DMS 273 (cell line): Measurements from ENCODE around the gene PIK3R6.

Experiments
- DNase-seq: peaks from one replicate; lab custom pipeline; 2025; ENCODE audit not compliant: unreplicated experiment; lab: John Stamatoyannopoulos, UW

Gene PIK3R6

GRCh38 chr17:8855477-8856204 is 11.8 kb downstream of the PIK3R6 start:
- peak; percentile 40 for DNase-seq

DNA sequence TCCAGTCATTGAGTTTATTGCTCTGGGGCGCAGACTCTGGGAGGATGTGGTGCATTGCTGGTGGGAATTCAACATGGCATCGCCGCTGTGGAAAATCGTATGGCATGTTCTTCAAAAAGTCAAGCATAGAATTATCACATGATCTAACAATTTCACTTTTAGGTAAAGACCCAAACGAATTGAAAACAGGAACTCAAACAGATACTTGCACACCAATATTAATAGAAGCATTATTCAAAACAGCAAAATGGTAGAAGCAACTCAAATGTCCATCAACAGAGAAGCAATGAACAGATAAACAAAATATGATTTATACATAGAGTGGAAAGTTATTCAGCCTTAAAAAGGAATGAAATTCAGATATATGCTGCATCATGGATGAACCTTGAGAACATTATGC is 15.9 kb downstream of the PIK3R6 start:
- DNase-seq, result no peak

DNA sequence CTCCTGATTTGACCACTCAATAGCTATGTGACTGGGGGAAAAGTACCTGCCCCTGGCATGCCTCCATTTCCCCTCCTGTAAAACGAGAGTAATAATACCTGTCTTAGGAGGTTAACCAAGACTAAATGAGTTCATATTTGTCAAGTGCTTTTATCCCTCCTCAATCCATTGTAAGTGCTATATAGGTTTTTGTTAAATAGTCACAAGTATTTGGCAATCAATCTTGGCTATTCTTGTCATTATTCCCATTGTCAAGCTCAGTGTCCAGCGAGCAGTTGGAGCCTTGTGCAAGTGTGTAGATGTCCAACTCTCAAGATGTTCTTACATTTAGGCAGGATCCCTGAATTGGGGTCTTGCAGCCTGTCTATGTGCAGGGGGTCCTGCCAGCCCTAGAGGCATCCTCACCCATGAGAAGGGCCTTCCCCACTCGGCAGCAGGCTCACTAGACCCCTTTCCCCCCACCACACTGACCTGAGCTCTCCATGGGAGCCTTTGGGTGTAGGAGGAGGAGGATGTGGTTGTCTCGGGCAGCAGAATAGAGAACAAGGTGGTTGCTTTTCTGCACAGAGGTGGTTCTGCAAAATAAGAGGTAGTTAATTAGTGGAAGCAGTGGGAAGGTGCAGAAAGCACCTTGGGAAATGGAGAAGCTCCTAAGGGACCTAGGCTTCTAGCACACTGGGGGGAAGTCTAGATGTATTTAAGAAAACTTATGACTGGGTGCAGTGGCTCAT is 18.0 kb downstream of the PIK3R6 start:
- DNase-seq, result no peak

DNA sequence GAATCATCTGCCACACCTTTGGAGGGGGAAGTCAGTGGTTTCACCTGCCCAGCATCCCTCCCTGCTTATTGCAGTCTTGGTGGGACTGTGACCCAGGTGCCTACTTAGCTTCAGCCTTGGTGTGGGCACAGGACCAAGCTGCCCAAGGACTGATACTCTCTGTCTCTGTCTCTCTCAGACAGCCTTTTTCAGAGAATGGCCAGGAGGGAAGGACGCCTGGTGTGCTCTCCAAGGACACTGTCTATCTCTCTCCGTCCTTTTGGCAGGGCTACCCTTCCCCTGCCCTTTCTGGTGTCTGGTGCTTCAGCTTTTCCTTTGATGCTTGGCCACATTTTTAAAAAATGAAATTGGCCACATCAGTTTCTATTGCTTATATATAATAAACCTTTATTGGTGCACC is 19.6 kb downstream of the PIK3R6 start:
- no peak for DNase-seq

DNA sequence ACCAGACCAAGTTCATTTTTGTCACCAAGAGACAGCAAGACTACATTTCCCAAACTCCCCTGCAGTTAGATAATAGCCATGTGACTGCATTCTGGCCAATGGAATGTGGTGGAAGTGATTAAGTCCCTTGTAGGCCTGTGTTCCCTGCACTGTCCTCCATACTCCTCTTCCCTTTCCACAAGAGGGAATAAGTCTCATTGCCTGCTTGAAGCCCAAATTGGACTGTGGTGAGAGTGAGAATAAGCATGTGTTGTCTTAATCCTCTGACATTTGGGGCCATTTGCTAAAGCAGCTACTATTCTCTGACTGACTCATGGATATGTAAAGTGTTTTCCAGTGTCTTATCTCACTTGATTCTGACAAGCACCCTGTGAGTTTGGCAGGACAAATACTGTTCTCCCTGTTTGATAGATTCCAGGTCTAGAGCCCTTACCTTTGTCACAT is 20.7 kb downstream of the PIK3R6 start:
- peak; percentile 67 for DNase-seq

GRCh38 chr17:8844229-8845218 is 22.9 kb downstream of the PIK3R6 start:
- DNase-seq, result no peak

GRCh38 chr17:8843344-8843743 is 24.1 kb downstream of the PIK3R6 start:
- DNase-seq, result no peak

GRCh38 chr17:8841844-8842243 is 25.6 kb downstream of the PIK3R6 start:
- no peak for DNase-seq

DNA sequence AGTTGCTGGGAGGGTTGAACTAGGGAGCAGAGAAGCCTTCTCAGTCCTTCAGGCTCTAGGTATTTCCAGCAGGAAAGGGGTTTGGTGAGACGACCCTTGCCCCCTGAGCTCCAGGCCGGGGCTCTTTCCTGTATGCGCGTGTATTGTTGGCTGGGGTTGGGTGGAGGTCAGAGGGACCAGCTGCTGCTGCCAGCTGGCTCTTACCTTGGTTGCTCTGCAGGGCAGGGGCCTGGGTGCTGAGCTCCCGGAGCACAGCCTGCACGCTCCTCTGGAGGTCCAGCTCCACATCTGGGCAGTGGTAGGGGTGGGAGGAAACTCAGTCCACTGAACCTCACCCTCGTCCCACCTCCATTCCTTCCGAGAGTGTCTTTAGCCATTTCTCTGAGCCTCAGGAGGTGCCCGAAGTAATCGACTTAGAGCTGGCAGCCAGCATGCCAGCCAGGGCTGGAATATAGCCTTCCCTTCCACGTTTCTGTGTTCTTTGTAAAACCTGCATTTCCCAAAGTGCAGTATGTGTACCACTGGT is 28.0 kb downstream of the PIK3R6 start:
- peak; percentile 58 for DNase-seq

DNA sequence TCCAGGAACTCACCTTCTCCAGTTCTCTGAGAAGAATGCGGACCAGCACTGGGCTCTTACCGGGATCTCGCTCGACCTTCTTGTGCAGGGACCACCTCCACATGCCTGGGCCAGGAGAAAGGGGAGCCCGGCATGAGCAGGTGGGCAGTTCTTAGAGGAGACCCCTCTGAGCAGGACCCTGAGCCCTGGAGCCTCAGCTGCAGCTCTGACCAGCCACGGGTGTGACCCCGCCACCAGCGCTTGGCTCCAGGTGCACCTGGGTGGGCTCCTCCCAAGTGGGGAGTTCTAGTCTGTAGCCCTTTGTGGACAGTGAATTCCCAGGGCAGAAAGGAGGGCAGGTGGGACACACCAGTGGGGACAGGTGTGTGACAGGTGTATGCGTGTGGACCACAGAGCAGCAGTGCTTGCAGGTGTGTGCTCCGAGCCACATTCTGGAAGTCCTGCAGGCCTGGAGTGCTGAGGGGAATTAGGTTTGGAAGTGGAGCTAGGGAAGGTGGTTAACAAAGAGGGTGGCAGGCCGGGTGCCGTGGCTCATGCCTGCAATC is 28.9 kb downstream of the PIK3R6 start:
- no peak for DNase-seq

GRCh38 chr17:8837563-8838075 is 29.9 kb downstream of the PIK3R6 start:
- DNase-seq, result peak; percentile 41

DNA sequence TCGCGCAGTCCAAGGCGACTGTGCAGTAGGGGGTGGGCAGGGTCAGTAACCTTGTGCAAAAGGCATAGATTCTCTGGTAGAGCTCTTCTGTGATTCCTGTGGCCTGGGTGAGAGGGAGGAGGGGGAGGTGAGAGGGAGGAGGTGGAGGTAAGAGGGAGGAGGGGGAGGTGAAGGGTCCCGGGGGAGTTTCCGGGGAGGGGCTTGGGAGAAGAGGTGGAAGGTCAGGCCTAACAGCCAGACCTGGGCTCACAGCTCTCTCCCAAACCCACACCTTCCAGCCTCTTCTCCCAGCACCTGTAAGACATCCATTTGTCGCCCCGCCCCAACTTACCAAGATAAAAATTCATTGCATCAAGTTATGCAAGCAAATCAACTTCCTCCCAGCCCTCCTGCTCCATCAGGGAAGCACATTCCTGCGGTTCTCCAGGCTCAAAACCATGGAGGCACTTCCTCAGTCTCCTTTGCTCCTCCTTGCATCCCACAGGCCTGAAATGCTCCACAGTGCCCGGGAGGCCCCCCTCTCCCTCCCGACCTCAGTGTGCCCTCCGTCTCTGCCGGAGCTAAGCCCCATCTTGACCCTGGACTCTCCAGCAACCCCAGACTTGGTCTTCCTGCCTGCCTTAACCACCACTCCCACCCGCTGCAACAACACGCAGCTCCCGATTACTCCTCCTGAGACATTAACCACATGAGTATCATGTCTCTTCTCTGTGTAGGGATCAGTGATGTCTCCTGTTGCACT is 30.5 kb downstream of the PIK3R6 start:
- no peak for DNase-seq

GRCh38 chr17:8835631-8836364 is 31.7 kb downstream of the PIK3R6 start:
- DNase-seq, result no peak

DNA sequence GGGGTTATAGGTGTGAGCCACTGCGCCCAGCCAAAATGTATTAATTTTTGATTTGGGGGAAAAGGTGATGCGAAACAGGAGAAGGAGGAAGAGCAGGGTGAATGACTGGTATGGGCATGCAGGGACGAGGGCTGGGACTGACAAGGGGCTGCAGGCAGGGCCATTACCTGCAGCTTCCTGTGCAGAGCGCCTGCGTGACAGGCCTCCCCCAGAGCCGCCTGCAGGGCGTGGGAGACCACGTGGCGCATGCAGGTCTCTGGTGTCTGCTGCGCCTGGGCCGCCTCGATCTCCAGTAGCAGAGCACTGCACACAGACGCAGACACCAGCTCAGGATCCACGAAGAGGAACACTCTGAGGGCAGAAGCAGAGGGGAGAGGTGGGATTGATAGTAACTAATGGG is 32.4 kb downstream of the PIK3R6 start:
- no peak for DNase-seq

DNA sequence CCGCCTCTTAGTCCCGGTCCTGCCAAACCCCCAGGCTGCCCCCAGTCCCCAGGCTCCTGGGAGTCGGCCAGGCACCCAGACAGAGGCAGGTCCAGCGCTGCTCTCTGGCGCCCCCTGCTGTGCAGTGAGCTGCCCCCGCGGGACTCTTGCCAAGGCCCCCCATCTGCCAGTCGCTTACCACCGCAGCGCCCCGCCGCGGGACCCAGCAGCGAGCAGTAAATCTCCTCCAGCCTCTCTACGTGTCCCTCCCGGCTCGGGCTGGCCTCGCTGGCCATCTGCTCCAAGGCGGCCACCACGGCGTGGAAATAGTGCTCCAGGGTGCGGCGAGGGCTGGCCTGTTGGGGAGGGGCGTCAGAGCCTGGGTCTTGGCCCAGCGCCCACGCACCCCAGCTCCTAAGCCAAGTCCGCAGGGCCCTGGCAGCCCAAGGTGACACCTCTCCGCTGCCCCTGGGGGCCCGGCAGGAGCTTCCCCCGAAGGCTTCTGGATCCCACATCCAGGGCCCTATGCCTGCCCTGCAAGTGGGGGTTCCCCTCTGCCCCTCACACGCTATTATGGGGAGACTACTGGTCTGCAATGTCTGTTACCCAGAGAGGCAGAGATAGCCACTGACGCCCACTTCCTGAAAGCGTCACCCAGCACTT is 34.6 kb downstream of the PIK3R6 start:
- peak; percentile 88 for DNase-seq

DNA sequence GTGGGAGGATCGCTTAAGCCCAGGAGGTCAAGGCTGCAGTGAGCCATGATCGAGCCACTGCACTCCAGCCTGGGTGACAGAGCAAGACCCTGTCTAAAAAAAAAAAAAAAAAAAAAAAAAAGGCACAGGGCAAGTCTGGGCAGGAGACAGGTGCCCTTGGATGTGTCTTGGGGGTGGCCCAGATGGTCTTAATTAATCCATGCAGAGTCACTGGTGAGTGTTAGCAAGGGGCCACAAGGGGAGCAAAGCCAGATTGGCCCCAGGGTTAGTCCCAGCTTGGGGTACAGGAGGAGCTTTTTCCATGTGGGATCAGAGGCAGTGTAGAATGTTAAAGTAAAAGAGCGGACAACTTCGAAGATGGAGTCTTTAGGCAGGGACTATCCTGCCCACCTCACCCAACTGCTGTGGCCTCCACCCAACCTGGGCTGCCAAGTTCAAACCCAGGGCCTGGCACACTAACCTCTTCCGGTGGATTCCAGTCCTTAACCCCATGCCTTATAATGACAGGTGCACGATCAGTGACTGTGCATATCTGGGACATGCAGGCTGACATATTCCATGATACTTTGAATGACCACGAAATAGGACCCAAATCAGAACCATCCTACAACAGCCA is 36.1 kb downstream of the PIK3R6 start:
- DNase-seq, result peak; percentile 24

DNA sequence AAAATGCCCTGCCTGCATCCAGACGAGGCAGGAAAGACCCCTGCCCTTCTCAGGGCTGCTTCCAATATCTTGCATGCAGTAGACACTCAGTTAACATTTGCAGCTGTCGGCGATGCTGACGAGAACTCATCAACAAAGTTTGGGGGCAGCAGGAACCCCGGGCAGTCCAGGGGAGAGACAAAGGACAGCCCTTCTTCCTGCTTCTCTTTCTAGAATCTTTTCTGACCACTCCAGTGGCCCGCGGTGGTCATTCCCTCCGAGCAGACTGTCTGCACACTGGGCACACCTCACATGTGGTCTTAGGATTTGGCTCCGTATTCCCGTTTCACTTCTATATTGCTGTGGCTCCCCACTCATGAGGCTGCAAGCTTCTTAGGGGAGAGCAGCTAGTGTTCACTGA is 37.3 kb downstream of the PIK3R6 start:
- DNase-seq, result no peak
